Measurements from ENCODE around the gene TTC39B. TPM values are rescaled to one million over a fixed set of nuclear protein-coding genes. Genes with fewer than 3 reads are reported as not detected.
A peak's percentile ranks its signal among the peaks of the same experiment; 100 is the strongest.

Gene TTC39B
- total RNA-seq, 1 donor from 2014 or later, result 6.2 TPM

- DNase-seq (ENCODE audit: low read depth), result no peak
These were observed 77.6 kb downstream of the TTC39B start for GRCh38 chr9:15229409-15229808.

- no peak for DNase-seq (ENCODE audit: low read depth)
These were observed 79.5 kb downstream of the TTC39B start for GRCh38 chr9:15227491-15227890.

- DNase-seq (ENCODE audit: low read depth), result no peak
These were observed 81.4 kb downstream of the TTC39B start for GRCh38 chr9:15225564-15226126.

- DNase-seq (ENCODE audit: low read depth), result no peak
These were observed 84.7 kb downstream of the TTC39B start for GRCh38 chr9:15222313-15222712.

GRCh38 chr9:15221746-15222145 lies 85.3 kb downstream of the TTC39B start:
- DNase-seq (ENCODE audit: low read depth), result no peak

GRCh38 chr9:15220658-15221318 lies 86.2 kb downstream of the TTC39B start:
- DNase-seq (ENCODE audit: low read depth), result peak; percentile 57

GRCh38 chr9:15219546-15219945 lies 87.5 kb downstream of the TTC39B start:
- no peak for DNase-seq (ENCODE audit: low read depth)

- DNase-seq (ENCODE audit: low read depth), result no peak
These were observed 88.0 kb downstream of the TTC39B start for GRCh38 chr9:15218994-15219393.

GRCh38 chr9:15213249-15213648 lies 93.8 kb downstream of the TTC39B start:
- DNase-seq (ENCODE audit: low read depth), result no peak

GRCh38 chr9:15211815-15212495 lies 95.1 kb downstream of the TTC39B start:
- DNase-seq (ENCODE audit: low read depth), result no peak

GRCh38 chr9:15211160-15211814 lies 95.7 kb downstream of the TTC39B start:
- DNase-seq (ENCODE audit: low read depth), result peak; percentile 78

- DNase-seq (ENCODE audit: low read depth), result no peak
These were observed 99.9 kb downstream of the TTC39B start for GRCh38 chr9:15206903-15207696.

GRCh38 chr9:15205632-15206420 lies 101.2 kb downstream of the TTC39B start:
- no peak for DNase-seq (ENCODE audit: low read depth)

GRCh38 chr9:15203581-15203980 lies 103.4 kb downstream of the TTC39B start:
- DNase-seq (ENCODE audit: low read depth), result no peak

GRCh38 chr9:15200111-15200510 lies 106.9 kb downstream of the TTC39B start:
- DNase-seq (ENCODE audit: low read depth), result no peak

- no peak for DNase-seq (ENCODE audit: low read depth)
These were observed 114.2 kb downstream of the TTC39B start for GRCh38 chr9:15192856-15193255.

GRCh38 chr9:15191378-15191777 lies 115.6 kb downstream of the TTC39B start:
- no peak for DNase-seq (ENCODE audit: low read depth)

GRCh38 chr9:15189481-15189880 lies 117.5 kb downstream of the TTC39B start:
- no peak for DNase-seq (ENCODE audit: low read depth)

GRCh38 chr9:15187589-15187988 lies 119.4 kb downstream of the TTC39B start:
- DNase-seq (ENCODE audit: low read depth), result no peak

- DNase-seq (ENCODE audit: low read depth), result no peak
These were observed 124.3 kb downstream of the TTC39B start for GRCh38 chr9:15182730-15183129.
